Stimulated activated CD4-positive, alpha-beta T cell treated with anti-CD3 and anti-CD28 coated beads, Interleukin-15, amount 100 ng/mL, for 48 hours (primary cell): ENCODE results near the gene POGLUT2.

ENCODE experiments used
- DNase-seq, 2 donors: peaks; one replicate each; pipeline ENCODE4 v3.0.0-alpha.2; 2020; ENCODE audit warnings: low read depth in 2 of 2

Gene POGLUT2

GRCh38 chr13:102768909-102769308, 29.9 kb downstream of the POGLUT2 start:
- no peak for DNase-seq

GRCh38 chr13:102763741-102764140, 35.0 kb downstream of the POGLUT2 start:
- no peak for DNase-seq

- no peak for DNase-seq
These were observed 37.7 kb downstream of the POGLUT2 start for GRCh38 chr13:102761071-102761470.

GRCh38 chr13:102758842-102759241, 39.9 kb downstream of the POGLUT2 start:
- DNase-seq, result no peak

GRCh38 chr13:102757006-102757405, 41.8 kb downstream of the POGLUT2 start:
- DNase-seq, result no peak

- no peak for DNase-seq
These were observed 46.9 kb downstream of the POGLUT2 start for GRCh38 chr13:102751886-102752285.

- DNase-seq, result no peak
These were observed 56.3 kb downstream of the POGLUT2 start for GRCh38 chr13:102742506-102742905.

GRCh38 chr13:102742101-102742500, 56.7 kb downstream of the POGLUT2 start:
- no peak for DNase-seq
